ENCODE results near the gene SERPING1. TPM values are rescaled to one million over a fixed set of nuclear protein-coding genes. Genes with fewer than 3 reads are reported as not detected.

SERPING1 gene
- total RNA-seq, 3 donors from 2014 or later (not counting 1 experiment from before 2014, with no cell fraction given) = 0.50 TPM; not detected in 2

Other genes starting within 250 kb of the SERPING1 start
- gene PRG3, start 216.5 kb upstream of the SERPING1 start, total RNA-seq = not detected
- gene PRG2, start 207.0 kb upstream of the SERPING1 start, total RNA-seq = 1 to 10 TPM in 2 of 3 donors, not detected in 1; 1.2 to 2.4 TPM
- gene SLC43A3, start 170.6 kb upstream of the SERPING1 start, total RNA-seq = 10 to 100 TPM; 17.0 to 22.2 (median 20.7) TPM
- gene RTN4RL2, start 137.2 kb upstream of the SERPING1 start, total RNA-seq = under 1 TPM; 0.38 to 0.61 (median 0.48) TPM
- 10 to 100 TPM; 11.3 to 20.6 (median 13.9) TPM for gene SLC43A1, start 82.0 kb upstream of the SERPING1 start, total RNA-seq
- 10 to 100 TPM; 15.0 to 18.8 (median 17.1) TPM for gene TIMM10, start 66.9 kb upstream of the SERPING1 start, total RNA-seq
- not detected for gene SMTNL1, start 60.1 kb upstream of the SERPING1 start, total RNA-seq
- 100 to 1,000 TPM in 2 of 3 donors, 10 to 100 TPM in 1; 89.1 to 108 (median 103) TPM for gene UBE2L6, start 30.0 kb upstream of the SERPING1 start, total RNA-seq
- 1 to 10 TPM; 1.2 to 1.3 (median 1.2) TPM for gene YPEL4, start 52.2 kb downstream of the SERPING1 start, total RNA-seq
- 10 to 100 TPM; 18.5 to 23.1 (median 22.8) TPM for gene CLP1, start 60.1 kb downstream of the SERPING1 start, total RNA-seq
- 10 to 100 TPM; 46.1 to 64.0 (median 55.5) TPM for gene ZDHHC5, start 70.4 kb downstream of the SERPING1 start, total RNA-seq
- 10 to 100 TPM; 11.0 to 15.1 (median 13.3) TPM for gene MED19, start 114.5 kb downstream of the SERPING1 start, total RNA-seq
- gene TMX2, start 114.9 kb downstream of the SERPING1 start, total RNA-seq = 10 to 100 TPM; 43.6 to 70.4 (median 45.7) TPM
- gene SELENOH, start 143.8 kb downstream of the SERPING1 start, total RNA-seq = 10 to 100 TPM; 55.3 to 83.3 (median 61.0) TPM
- not detected for gene BTBD18, start 154.1 kb downstream of the SERPING1 start, total RNA-seq
- 10 to 100 TPM; 17.1 to 17.7 (median 17.3) TPM for gene CTNND1, start 164.1 kb downstream of the SERPING1 start, total RNA-seq

All from natural killer cell (primary cell).